ENCODE results near the gene MRPS31.

- TF ChIP-seq, protein P1, sequence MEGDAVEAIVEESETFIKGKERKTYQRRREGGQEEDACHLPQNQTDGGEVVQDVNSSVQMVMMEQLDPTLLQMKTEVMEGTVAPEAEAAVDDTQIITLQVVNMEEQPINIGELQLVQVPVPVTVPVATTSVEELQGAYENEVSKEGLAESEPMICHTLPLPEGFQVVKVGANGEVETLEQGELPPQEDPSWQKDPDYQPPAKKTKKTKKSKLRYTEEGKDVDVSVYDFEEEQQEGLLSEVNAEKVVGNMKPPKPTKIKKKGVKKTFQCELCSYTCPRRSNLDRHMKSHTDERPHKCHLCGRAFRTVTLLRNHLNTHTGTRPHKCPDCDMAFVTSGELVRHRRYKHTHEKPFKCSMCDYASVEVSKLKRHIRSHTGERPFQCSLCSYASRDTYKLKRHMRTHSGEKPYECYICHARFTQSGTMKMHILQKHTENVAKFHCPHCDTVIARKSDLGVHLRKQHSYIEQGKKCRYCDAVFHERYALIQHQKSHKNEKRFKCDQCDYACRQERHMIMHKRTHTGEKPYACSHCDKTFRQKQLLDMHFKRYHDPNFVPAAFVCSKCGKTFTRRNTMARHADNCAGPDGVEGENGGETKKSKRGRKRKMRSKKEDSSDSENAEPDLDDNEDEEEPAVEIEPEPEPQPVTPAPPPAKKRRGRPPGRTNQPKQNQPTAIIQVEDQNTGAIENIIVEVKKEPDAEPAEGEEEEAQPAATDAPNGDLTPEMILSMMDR (IDR thresholded peaks at IDR 0.05) = no peak
- TF ChIP-seq POLR2A (IDR thresholded peaks at IDR 0.05) = no peak
Measured at GRCh38 chr13:40781717-40782116, 10.7 kb upstream of the MRPS31 start.

All from thyroid gland (tissue), 4 donors.